Measurements from ENCODE around the gene ETS2. TPM values are rescaled to one million over a fixed set of nuclear protein-coding genes. Genes with fewer than 3 reads are reported as not detected.

The ETS2 gene
- total RNA-seq, 1 experiment from 2014 or later: 35.3 TPM

GRCh38 chr21:38807986-38808385, 2.3 kb downstream of the ETS2 start:
- peaks cover 14% of the 10 kb centered on the region for H3K4me1 ChIP-seq (ENCODE audit: insufficient read depth, low read length)

More at GRCh38 chr21:38807986-38808385, 2.3 kb downstream of the ETS2 start:
- no peak overlapping the region for H3K23ac ChIP-seq (ENCODE audit: insufficient read length, low read depth, low read length)
- H3K14ac ChIP-seq (ENCODE audit: insufficient read depth, low read length): no peak overlapping the region
- peaks cover 24% of the 10 kb centered on the region; the same call in 1 of the 2 replicates for H3K79me2 ChIP-seq (ENCODE audit: insufficient read depth, low read length)
- no peaks in the 10 kb centered on the region for H4K20me1 ChIP-seq (ENCODE audit: control insufficient read depth, insufficient read depth, insufficient read length)
- no peak overlapping the region for H3K4ac ChIP-seq (ENCODE audit: low read depth, low read length)
- no peak overlapping the region for H4K5ac ChIP-seq (ENCODE audit: insufficient read length, low read depth, low read length)
- Mint-ChIP-seq H3K4me1 (peaks cover 59 to 60% of the 10 kb centered on the region in 2 experiments), H3K27ac (peak overlapping the region in 1 of 3 experiments; percentile 54; a peak in 1 of 7 replicates), H3K27me3 (ENCODE audit: low read depth) (peaks cover 12% of the 10 kb centered on the region), H3K9me3 (no peaks in the 10 kb centered on the region; a peak in 1 of 5 replicates), H3K4me3 (peak overlapping the region; percentile 80 to 92), H3K36me3 (ENCODE audit: insufficient read depth in 1 of 3, low read depth in 3 of 3) (peaks cover 13 to 31% (median 22%) of the 10 kb centered on the region in 3 experiments; a peak in 6 of 7 replicates)
- H3K27me3 ChIP-seq (ENCODE audit: insufficient read depth, low read length): no peaks in the 10 kb centered on the region; the same call in 1 of the 2 replicates
- peaks cover 20% of the 10 kb centered on the region for H3K23me2 ChIP-seq (ENCODE audit: insufficient read length, low read depth, low read length, poor library complexity, severe bottlenecking)
- H2BK12ac ChIP-seq (ENCODE audit: insufficient read length, low read depth, low read length): no peak overlapping the region
- no peak for DNase-seq
- H2BK5ac ChIP-seq (ENCODE audit: insufficient read length, low read length): no peak overlapping the region
- no peak overlapping the region for H3K9ac ChIP-seq (ENCODE audit: extremely low read depth, insufficient read length, low read length)
- no peak overlapping the region for H2BK20ac ChIP-seq (ENCODE audit: low read depth, low read length, poor library complexity, severe bottlenecking)
- H2AFZ ChIP-seq (ENCODE audit: low read length): no peak overlapping the region
- no peak for TF ChIP-seq CTCF (conservative IDR thresholded peaks at IDR 0.05)
- H4K91ac ChIP-seq (ENCODE audit: insufficient read length, low read depth, low read length): no peak overlapping the region
- no peak overlapping the region for H3K18ac ChIP-seq (ENCODE audit: insufficient read length, low read depth, low read length)
- WGBS (ENCODE audit: extremely low coverage, insufficient read length, low lambda C conversion rate): no CpG with 5 or more reads among the region's 5 CpGs
- H4K8ac ChIP-seq (replicated peaks; ENCODE audit: insufficient read length, low read depth, low read length): no peak overlapping the region
- H2AK5ac ChIP-seq (ENCODE audit: insufficient read length, low read length): no peak overlapping the region
- no peak overlapping the region for H2BK15ac ChIP-seq (ENCODE audit: low read depth, low read length)
- no peak overlapping the region for H3K27ac ChIP-seq (ENCODE audit: insufficient read length, low read depth, low read length)
- H3T11ph ChIP-seq (ENCODE audit: low read length): no peak overlapping the region
- no peaks in the 10 kb centered on the region for H3K9me3 ChIP-seq (ENCODE audit: control insufficient read depth, low read depth, low read length)
- H3K56ac ChIP-seq (ENCODE audit: insufficient read length, low read depth, low read length): no peak overlapping the region
- H2BK120ac ChIP-seq (ENCODE audit: low read depth, low read length, poor library complexity, severe bottlenecking): no peak overlapping the region
- H3K4me2 ChIP-seq (ENCODE audit: insufficient read depth, insufficient read length, low read length): peak overlapping the region; percentile 91
- peaks cover 10% of the 10 kb centered on the region for H3K79me1 ChIP-seq (ENCODE audit: insufficient read depth, low read depth, low read length, poor library complexity, severe bottlenecking)

Data from H9 (cell line).